ENCODE data around the gene OR5V1.
"Not testable (repeated sequence)": the region's sequence is repeated elsewhere in the genome, so short reads cannot be mapped to it uniquely, and the experiment has no call there.

OR5V1 gene

GRCh38 chr6:29388533-29388932 lies 19.9 kb upstream of the OR5V1 start:
- TF ChIP-seq, protein P1, sequence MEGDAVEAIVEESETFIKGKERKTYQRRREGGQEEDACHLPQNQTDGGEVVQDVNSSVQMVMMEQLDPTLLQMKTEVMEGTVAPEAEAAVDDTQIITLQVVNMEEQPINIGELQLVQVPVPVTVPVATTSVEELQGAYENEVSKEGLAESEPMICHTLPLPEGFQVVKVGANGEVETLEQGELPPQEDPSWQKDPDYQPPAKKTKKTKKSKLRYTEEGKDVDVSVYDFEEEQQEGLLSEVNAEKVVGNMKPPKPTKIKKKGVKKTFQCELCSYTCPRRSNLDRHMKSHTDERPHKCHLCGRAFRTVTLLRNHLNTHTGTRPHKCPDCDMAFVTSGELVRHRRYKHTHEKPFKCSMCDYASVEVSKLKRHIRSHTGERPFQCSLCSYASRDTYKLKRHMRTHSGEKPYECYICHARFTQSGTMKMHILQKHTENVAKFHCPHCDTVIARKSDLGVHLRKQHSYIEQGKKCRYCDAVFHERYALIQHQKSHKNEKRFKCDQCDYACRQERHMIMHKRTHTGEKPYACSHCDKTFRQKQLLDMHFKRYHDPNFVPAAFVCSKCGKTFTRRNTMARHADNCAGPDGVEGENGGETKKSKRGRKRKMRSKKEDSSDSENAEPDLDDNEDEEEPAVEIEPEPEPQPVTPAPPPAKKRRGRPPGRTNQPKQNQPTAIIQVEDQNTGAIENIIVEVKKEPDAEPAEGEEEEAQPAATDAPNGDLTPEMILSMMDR (IDR thresholded peaks at IDR 0.05; ENCODE audit: low read depth, low read length) = no peak
- TF ChIP-seq MAX (IDR thresholded peaks at IDR 0.05; ENCODE audit: low read depth, low read length) (no peak), POLR2A (IDR thresholded peaks at IDR 0.05; ENCODE audit: extremely low read depth, insufficient read length) (no peak), MYC (IDR thresholded peaks at IDR 0.05; ENCODE audit: low read depth, low read length) (no peak)
- no peak overlapping the region for H3K4me3 ChIP-seq (ENCODE audit: low read depth, low read length)
- DNase-seq (ENCODE audit: low read depth) = no peak

DNA sequence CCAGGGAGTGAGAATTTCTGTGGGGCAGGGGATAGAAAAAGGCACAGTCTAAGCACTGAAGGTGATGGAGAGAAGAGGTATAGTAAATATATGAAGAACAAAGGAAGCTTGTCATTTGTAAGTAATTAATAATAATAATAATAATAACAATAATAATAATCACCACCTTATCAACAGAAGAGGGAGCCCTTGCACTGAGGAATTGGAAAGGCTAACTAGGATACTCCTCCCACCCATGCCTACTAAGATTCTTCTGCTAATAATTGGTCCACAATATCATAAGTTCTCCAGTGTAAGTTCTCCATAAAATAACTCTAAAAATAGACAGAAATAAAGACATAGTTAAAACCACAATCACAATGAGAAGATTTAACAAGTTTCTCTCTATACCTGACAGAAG lies 7.3 kb upstream of the OR5V1 start:
- no peak for DNase-seq (ENCODE audit: low read depth)
- TF ChIP-seq MYC (IDR thresholded peaks at IDR 0.05; ENCODE audit: low read depth, low read length) = no peak
- TF ChIP-seq, protein P1 (IDR thresholded peaks at IDR 0.05; ENCODE audit: low read depth, low read length) = no peak
- TF ChIP-seq POLR2A (IDR thresholded peaks at IDR 0.05; ENCODE audit: extremely low read depth, insufficient read length) = no peak
- TF ChIP-seq MAX (IDR thresholded peaks at IDR 0.05; ENCODE audit: low read depth, low read length) = no peak
- no peak overlapping the region for H3K4me3 ChIP-seq (ENCODE audit: low read depth, low read length)

DNA sequence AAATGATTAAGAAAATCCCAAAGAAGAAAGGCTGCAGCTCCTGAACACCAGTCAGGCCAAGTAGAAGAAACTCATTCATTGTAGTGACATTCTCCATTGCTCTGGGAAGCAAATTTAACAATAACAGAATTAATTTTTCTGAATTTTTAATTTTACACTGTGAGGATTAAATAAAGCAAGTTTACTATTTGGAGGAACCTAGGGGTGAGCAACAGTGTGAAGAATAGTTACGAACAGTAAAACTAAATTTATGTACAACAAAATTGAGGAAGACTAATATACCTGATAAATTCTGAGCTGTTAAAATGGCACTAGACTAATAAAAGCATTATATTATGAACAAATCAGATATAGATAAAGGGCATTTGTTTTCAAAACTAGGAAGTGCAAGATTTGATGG lies 6.5 kb upstream of the OR5V1 start, which contains the start of gene OR12D3:
TSS of gene OR12D3 (minus strand) at position 101 of the 400 bp plus-strand sequence. CDS start at position 97, 4 bp downstream.
- TF ChIP-seq POLR2A (IDR thresholded peaks at IDR 0.05; ENCODE audit: extremely low read depth, insufficient read length) (no peak), MAX (IDR thresholded peaks at IDR 0.05; ENCODE audit: low read depth, low read length) (no peak), MYC (IDR thresholded peaks at IDR 0.05; ENCODE audit: low read depth, low read length) (no peak)
- TF ChIP-seq, protein P1 (IDR thresholded peaks at IDR 0.05; ENCODE audit: low read depth, low read length) = no peak
- no peak for DNase-seq (ENCODE audit: low read depth)
- H3K4me3 ChIP-seq (ENCODE audit: low read depth, low read length) = no peak within 1 kb of the TSS

- TF ChIP-seq MYC (IDR thresholded peaks at IDR 0.05; ENCODE audit: low read depth, low read length) = no peak
- no peak for TF ChIP-seq POLR2A (IDR thresholded peaks at IDR 0.05; ENCODE audit: extremely low read depth, insufficient read length)
- TF ChIP-seq, protein P1 (IDR thresholded peaks at IDR 0.05; ENCODE audit: low read depth, low read length) = no peak
- no peak for TF ChIP-seq MAX (IDR thresholded peaks at IDR 0.05; ENCODE audit: low read depth, low read length)
- peak; percentile 4 for DNase-seq (ENCODE audit: low read depth)
- no peak overlapping the region for H3K4me3 ChIP-seq (ENCODE audit: low read depth, low read length)
Observed at GRCh38 chr6:29355603-29356002, 13.1 kb downstream of the OR5V1 start.

DNA sequence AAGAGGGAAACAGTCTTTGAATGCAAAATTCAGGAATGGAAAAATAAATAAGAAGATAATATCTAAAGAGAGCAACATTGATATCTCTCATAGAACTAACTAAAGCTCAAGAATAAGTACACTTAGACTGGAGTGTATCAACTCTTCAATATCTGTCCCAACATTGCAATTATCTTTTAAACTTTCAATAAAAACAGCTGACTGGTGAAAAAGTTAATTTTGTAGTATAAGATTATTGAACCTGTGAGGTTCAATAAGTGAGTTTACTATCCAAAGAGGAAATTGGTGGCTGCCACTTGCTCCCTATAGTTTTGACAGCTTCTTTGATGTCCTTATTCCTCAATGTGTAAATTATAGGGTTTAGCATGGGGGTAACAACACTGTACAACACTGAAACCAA lies 13.7 kb downstream of the OR5V1 start:
- DNase-seq (ENCODE audit: low read depth) = no peak
- no peak overlapping the region for H3K4me3 ChIP-seq (ENCODE audit: low read depth, low read length)
- no peak for TF ChIP-seq MAX (IDR thresholded peaks at IDR 0.05; ENCODE audit: low read depth, low read length)
- TF ChIP-seq, protein P1 (IDR thresholded peaks at IDR 0.05; ENCODE audit: low read depth, low read length) = no peak
- no peak for TF ChIP-seq POLR2A (IDR thresholded peaks at IDR 0.05; ENCODE audit: extremely low read depth, insufficient read length)
- TF ChIP-seq MYC (IDR thresholded peaks at IDR 0.05; ENCODE audit: low read depth, low read length) = no peak

DNA sequence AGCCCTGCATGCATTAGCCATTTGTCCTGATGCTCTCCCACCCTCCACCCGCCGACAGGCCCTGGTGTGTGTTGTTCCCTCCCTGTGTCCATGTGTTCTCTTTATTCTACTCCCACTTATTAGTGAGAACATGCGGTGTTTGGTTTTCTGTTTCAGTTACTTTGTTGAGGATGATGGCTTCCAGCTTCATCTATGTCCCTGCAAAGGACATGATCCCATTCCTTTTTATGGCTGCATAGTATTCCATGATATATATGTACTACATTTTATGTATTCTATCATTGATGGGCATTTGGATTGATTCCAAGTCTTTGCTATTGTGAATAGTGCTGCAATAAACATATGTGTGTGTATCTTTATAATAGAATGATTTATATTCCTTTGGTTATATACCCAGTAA lies 19.3 kb downstream of the OR5V1 start:
- DNase-seq (ENCODE audit: low read depth); H3K4me3 ChIP-seq (ENCODE audit: low read depth, low read length): not testable (repeated sequence)
